Fibroblast of skin of abdomen (primary cell): ENCODE measurements around the gene COG4.
"Not testable (repeated sequence)": the region's sequence is repeated elsewhere in the genome, so short reads cannot be mapped to it uniquely, and the experiment has no call there.

Experiments used
- DNase-seq: peaks from one replicate; pipeline ENCODE4 v3.0.0-alpha.2; 2013

The COG4 gene

GRCh38 chr16:70454222-70455034, 68.9 kb downstream of the COG4 start, which contains the start of gene FCSK:
FCSK (plus strand) TSS chr16:70454595; CDS start chr16:70463191, 8,596 bp downstream.
- peak; percentile 57 for DNase-seq

DNA sequence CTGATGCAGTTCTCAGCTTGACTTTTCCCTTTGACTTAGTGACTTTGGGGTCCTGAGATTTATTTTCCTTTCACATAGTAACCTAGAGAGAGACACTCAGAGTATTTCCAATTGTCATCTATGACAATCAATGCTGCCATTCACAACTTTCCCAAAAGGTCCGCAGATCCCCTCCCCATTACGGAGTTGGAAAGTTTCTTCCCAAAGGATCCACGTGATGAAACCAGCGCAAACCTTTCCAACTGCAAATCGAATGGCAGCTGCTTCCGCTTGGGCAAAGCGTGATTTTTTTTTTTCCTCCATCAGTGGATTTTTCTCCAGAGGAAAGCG, 69.5 kb downstream of the COG4 start:
- peak; percentile 42 for DNase-seq

- no peak for DNase-seq
Observed at GRCh38 chr16:70453117-70453891, 70.0 kb downstream of the COG4 start.

DNA sequence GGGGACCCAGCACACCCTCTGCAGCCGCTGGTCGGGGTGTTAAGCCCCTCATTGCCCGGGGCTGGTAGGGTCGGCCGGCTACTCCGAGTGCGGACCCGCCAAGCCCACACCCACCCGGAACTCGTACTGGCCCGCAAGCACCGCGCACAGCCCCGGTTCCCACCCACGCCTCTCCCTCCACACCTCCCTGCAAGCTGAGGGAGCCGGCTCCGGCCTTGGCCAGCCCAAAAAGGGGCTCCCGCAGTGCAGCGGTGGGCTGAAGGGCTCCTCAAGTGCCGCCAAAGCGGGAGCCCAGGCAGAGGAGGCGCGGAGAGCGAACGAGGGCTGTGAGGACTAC, 72.4 kb downstream of the COG4 start:
- not testable (repeated sequence) for DNase-seq

DNA sequence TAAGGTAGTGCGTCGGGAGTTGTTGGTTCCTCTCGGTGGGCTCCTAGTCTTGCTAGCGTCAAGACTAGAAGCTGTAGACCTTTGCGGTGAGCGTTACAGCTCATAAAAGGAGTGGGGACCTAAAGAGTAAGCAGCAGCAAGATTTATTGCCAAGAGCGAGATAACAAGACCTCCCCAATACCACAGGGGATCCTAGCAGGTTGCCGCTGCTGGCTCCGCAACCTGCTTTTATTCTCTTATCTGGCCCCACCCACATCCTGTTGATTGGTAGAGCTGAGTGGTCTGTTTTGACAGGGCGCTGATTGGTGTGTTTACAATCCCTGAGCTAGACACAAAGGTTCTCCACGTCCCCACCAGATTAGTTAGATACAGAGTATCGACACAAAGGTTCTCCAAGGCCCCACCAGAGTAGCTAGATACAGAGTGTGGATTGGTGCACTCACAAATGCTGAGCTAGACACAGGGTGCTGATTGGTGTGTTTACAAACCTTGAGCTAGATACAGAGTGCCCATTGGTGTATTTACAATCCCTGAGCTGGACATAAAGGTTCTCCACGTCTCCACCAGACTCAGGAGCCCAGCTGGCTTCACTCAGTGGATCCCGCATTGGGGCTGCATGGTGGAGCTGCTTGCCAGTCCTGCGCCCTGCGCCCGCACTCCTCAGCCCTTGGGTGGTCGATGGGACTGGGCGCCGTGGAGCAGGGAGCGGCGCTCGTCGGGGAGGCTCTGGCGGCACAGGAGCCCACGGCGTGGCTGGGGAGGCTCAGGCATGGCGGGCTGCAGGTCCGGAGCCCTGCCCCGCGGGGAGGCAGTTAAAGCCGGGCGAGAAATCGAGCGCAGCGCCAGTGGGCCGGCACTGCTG, 73.0 kb downstream of the COG4 start:
- DNase-seq = not testable (repeated sequence)

DNA sequence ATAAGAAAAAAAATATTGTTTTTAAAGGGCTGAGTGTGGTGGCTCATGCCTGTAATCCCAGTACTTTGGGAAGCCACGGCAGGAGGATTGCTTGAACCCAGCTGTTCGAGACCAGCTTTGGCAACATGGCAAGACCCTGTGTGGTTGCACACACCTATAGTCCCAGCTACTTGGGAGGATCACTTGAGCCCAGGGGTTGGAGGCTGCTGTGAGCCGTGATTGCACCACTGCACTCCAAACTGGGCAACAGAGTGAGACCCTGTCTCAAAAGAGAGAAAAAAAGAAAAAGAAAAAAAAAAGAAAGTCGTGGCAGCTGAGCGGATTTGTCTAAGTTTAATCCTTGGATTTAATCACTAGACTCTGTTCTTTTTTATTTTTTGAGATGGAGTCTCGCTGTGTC, 75.3 kb downstream of the COG4 start:
- no peak for DNase-seq

GRCh38 chr16:70444249-70445063, 78.9 kb downstream of the COG4 start:
- no peak for DNase-seq

- DNase-seq = no peak
Observed at GRCh38 chr16:70442344-70442743, 81.0 kb downstream of the COG4 start.

DNA sequence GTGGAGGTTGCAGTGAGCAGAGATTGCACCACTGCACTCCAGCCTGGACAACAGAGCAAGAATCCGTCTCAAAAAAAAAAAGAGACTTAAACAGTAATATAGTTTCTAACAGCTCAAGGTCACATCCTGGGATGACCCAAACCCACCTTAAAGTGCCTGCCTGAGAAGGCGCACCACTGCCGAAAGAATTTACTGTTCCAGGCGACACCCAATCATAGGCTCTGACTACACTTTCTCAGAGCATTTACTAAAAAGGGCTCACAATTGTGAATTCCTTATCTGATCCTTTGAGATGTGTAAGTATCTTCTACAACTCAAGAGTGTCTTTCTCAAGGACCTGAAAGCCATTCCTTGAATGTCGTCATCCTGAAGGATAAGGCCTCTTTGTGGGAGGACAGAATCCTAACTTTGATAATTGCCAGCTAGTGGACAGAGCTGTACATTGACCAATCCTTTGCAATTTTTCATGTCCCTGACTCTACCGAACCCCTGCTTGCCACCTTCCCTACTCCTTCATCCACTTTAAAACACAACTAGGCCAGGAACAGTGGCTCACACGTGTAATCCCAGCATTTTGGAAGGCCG, 81.9 kb downstream of the COG4 start:
- no peak for DNase-seq

GRCh38 chr16:70440009-70440692, 83.2 kb downstream of the COG4 start:
- no peak for DNase-seq

GRCh38 chr16:70438969-70439862, 84.1 kb downstream of the COG4 start, which contains the start of gene ST3GAL2:
ST3GAL2 (minus strand) TSS chr16:70439100; CDS start chr16:70398530, 40,570 bp downstream.
- DNase-seq = peak; percentile 97

DNA sequence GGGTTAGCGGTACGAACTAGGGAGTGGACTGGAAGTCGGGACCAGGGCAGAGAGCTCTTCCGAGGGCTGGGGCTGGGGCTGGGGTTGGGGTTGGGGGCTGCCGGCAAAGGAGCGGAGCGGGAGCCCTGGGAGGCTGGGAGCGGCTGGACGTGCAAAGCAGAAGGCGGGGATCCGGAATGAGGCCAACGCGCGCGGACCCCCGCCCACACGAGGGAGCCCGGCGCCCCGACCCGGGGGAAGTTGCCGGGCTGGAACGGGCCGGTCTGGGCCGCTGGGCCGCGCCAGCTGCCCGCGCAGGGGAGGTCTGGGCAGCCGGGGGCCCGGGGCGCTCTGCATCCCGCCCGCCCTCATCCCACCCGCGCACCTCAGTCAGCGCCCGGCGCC, 84.8 kb downstream of the COG4 start:
- DNase-seq = no peak

- DNase-seq = peak; percentile 48
Observed at GRCh38 chr16:70437582-70438557, 85.5 kb downstream of the COG4 start.

GRCh38 chr16:70437017-70437581, 86.3 kb downstream of the COG4 start:
- DNase-seq = peak; percentile 96

DNA sequence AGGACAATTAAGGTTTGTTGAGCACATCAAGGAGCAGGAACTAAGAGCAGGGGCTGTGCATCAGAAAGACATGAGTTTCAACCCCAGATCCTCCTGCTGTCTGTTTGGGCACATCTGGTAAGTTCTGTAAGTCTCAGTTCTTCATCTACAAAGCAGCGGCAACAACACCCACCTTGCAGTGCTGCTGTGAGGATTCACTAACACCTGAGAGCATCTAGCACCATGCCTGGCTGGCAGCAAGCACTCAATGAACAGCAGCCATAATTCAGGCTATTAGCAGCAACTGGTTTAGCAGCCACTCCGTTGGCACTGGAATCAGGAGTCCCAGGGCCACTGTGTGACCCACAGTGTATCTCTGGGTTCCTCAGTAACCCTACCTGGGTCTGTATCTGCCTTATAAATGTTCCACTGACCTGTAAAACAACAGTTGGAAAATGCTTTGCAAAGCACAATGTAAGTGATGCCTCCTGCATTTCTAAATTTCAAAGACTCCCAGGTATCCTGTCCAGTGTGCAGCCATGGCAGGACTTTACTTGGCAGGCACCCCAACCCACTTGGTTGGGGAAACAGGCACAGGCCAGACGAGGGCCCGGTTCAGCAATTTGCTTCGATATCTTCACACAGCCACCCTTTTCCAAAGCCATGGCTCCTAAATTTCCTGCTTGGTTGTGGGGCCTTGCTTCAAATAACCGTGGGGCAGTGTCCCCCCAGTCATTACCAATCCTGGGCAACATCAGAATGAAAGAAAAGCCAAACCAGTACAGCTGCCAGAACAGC, 88.7 kb downstream of the COG4 start:
- no peak for DNase-seq

GRCh38 chr16:70433458-70434103, 89.8 kb downstream of the COG4 start:
- peak; percentile 78 for DNase-seq
